HUDEP-2 (cell line): ENCODE data around the gene ANKRD29.
"Not testable (repeated sequence)": the region's sequence is repeated elsewhere in the genome, so short reads cannot be mapped to it uniquely, and the experiment has no call there.

Source experiments
- DNase-seq, 76 experiments: peaks; one replicate each; lab custom pipeline; 2025; ENCODE audit not compliant: unreplicated experiment in 76 of 76; lab: John Stamatoyannopoulos, UW

ANKRD29 gene

DNA sequence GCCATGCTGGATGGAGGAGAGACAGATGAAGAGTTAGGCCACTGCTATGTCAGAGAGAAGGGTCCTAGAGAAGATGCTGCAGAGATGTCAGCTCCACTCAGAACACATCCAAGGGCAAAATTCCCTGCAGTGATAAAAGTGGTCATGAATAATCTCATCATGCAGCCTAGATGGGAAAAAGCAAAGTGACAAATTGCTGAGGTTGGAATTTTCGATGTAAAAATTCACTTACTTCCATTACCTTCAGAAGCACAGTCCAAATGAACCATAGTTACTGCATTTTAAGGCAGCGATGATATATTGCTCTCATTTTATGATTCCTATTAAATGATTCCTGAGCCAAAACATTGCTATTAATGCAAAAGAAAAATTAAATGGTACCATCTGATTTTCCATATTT lies 16.4 kb downstream of the ANKRD29 start:
- DNase-seq = no peak

DNA sequence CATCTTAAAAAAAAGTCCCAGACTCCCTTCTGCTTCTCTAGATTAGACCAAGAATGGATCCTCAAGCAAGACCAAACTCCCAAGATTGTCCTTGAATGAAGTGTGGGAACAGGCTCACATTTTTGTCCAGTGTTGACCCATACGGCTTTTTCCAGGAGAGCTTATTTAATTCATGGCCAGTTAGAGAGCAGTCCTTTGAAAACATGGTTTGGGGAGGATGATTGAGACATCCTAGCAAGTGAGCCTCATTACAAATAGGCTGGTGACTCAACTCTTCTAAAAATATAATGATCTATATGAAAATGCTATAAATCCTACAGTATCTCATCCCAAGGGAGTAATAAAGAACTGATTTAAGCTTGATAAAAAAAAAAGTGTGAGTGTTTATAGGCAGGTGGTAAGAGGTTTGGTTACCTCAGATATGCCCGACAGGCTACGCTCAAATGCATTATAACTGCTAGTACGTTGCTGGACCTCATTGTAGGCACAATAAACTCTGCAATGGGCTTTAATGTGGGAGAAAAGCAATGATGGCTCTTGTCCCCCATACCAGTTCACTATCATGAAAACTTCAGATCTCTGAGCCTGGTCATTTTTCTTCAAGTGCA lies 17.0 kb downstream of the ANKRD29 start:
- DNase-seq = no peak

DNA sequence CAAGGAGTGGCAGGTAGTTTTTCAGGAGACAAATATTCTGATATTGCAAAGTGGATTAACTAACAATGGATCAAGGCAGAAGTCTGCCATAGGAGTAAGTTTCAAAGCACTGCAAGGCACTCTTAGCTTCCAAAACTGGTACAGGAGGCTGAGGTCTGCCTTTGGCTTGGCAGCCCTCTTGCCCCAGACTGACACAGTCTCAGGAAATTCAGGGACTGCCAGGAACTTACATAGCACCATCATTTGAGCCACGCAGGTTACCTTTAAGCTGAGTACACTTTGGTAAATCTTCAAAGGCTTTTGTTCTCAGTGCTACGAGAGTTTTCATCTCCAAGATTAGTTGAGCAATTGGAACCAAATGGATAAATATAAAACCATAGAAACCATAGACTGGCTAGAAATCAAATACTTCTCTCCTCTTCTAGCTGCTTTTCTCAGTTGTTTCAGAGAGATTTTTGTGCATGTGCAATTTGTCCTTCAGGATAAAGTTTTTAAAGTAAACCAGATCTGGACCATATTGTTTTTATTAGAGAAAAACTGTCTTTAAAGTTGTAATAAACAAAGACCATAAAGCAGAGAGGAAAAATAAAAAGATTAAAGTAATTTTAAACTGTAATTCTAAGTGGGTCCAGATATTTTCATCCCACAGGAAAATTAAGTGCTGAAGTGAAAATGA lies 18.8 kb downstream of the ANKRD29 start:
- no peak for DNase-seq

DNA sequence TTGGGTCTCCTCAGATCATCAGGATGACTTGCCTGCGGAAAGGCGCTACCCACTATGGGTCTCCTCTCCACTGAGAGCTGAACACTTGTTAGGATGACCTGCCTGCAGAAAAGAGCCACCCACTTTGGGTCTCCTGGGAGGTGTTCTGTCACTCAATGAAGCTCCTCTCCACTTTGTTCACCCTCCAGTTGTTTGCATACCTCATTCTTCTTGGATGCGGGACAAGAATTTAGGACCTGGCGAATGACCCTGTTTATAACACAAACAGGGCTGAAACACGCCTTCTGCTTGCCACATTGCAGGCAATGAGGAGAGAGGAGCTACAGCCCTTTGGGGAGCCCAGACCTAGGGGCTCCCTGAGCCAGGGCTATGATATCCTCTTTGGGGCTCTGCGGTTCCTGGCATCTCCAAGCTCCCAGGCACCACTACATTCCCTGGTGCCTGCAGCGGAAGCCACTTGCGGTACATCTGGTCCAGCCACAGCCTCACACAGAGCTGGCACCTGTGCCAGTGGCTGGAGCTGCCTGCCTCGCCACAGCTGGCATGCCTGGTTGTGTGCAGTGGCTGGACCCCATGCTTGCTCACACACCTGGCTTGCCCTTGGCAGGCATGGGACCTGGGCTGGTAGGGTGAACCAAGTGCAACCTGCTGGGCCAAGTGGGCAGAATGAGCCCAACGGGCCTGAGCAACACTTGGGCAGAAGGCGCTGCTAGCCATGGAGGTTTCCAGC lies 20.6 kb downstream of the ANKRD29 start:
- no peak for DNase-seq

DNA sequence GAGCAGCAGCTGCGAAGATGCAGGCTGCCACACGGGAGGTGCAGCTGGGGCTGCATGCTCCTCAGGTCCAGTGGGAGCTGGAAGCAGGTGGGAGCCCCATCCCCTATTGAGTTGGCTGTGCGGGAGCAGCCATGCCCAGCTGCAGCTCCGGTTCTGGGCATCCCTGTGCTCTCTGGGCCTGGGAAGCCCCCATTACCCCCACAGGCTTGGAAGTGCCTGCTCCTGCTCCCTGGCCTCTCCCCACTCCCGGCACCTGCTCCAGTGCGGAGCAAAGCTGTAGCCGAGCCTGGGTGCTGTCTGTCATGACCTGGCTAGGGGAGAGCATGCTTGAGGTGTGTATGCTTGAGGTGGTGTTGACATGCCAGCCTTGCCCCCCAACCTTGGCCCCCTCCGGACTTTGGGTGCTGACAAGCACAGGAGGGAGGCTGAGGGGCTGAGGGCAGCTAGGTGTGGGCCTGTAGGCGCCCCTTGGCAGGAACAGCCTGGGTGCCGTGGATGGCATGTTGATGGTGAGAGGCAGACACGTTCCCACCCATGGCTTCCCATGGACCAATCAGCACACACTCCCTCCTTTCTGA lies 21.5 kb downstream of the ANKRD29 start:
- no peak for DNase-seq

DNA sequence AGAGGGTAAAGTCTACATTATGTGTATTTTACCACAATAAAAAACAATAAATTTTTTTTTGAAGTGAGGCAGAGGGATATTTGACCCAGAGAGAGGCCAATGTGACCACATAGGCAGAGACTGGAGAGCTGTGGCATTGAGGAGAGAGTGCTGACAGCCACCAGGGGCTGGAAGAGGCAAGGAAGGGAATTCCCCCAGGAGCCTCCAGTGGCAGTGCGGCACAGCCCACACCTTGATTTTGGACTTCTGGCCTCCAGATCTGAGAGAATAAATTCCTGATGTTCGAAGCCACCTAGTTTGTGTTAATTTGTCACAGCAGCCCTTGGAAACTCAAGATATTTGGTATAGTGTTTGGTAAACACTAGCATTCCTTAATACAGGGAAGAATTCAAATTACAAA lies 22.7 kb downstream of the ANKRD29 start:
- no peak for DNase-seq

DNA sequence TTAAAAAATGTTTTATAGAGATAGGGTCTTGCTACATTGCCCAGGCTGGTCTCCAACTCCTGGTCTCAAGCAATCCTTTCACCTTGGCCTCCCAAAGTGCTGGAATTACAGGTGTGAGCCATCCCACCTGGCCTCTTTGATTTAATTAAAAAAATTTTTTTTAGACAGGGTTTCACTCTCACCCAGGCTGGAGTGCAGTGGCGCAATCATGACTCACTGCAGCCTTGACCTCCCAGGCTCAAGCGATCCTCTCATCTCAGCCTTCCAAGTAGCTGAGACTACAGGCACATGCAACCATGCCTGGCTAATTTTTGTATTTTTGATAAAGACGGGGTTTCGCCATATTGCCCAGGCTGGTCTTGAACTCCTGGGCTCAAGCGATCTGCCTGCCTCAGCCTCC lies 26.3 kb downstream of the ANKRD29 start:
- not testable (repeated sequence) for DNase-seq

DNA sequence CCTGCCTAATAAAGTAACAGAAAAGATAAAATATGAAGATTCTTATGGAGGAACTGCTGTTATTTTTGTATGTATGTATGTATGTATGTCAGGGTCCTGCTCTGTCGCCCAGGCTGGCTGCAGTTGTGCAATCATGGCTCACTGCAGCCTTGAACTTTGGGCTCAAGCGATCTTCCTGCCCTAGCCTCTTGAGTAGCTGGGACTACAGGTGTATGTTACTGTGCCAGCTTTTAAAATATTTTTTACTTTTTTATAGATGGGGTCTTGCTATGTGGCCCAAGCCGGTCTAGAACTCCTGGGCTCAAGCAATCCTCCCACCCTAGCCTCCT lies 26.7 kb downstream of the ANKRD29 start:
- no peak for DNase-seq

DNA sequence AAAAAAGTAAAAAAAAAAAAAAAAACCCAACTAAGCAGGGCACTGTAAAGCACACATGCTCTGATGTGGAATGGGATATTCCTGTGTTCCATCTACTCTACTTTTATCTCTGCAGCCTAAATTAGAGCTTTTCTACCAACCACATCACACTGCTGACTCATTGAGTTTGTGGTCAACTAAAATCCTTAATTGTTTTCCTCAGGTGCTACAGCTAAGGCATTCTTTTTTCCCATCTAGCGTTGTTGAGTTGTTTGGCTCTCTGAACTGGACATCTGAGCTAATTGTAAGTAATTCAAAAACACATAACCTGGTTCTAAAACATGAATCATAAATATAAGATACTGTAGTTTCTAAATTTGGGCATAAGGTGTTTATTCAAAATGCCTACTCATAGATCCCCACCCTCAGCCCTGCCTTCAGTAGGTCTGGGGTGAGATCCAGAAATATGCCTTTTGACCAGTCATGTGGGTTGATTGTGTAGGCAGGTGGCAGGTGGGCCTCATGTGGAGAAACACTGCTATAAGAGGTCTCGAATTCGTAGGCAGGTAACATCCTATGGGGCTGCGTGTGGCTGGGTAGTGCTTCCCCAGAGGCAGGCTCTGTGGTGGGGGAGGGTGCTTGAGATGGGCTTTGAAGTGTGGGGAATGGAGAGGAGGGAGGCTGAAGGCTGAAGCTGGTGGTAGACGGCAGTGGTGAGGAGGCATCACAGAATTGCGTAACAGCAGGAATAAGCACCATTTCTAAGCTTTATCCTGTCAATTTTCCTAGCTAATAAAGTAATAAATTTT lies 27.2 kb downstream of the ANKRD29 start:
- DNase-seq = no peak

DNA sequence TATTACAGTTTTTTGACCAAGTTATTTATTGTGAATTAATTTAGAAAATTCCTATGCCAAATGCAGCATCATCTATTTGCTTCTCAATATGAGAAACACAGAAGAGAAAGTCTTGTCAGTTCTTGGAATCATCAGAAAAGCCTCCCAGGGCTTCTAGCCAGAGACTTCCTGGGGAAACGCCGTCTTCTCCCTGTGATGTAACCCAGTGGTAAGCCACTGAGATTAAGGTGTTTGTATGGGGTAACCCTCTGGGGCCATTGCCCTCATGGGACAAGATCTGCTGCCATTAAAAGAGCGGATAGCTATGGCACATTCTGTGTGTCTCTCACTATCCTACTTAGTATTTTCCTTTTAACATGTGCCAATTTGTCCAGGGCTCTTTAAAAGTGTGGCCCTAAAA lies 28.0 kb downstream of the ANKRD29 start:
- no peak for DNase-seq

DNA sequence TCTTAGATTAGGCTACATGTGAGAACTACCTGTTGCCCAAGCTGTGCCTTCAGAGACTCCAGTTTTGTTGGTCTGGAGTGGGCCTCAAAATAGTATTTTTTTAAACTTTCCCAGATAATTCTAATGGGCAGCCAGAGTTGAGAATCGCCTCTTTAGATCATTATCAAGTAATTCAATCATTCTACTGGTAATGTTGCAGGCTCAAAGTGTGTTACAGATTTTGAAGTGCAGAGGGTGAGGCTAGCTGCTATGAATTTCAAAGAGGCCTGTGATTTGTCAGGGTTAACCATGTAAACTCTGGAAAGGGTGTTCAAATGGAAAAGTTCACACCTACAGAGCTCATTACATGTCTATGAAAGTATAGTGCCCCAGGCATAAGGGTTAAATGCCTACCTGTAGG lies 30.1 kb downstream of the ANKRD29 start:
- DNase-seq = no peak

DNA sequence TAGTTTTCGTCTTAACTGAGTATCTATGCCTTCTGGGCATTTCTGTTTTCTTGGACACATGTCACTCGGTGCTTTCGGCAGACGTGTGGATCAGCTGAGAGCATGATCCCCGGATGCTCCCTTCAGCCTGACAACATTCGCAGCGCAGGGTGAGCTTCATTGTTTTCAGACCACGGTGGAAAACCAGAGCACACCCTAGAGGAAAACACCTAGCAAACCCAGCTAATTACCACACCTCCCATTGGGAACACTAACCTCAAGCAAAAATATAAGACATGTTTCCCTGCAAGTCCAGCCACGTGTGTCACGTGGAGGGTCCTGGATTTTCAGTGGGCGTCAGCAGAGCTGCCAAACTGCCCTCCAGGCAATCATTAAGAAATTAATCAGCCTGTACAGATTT lies 31.0 kb downstream of the ANKRD29 start:
- peak in 1 of 76 experiments; percentile 3 for DNase-seq

DNA sequence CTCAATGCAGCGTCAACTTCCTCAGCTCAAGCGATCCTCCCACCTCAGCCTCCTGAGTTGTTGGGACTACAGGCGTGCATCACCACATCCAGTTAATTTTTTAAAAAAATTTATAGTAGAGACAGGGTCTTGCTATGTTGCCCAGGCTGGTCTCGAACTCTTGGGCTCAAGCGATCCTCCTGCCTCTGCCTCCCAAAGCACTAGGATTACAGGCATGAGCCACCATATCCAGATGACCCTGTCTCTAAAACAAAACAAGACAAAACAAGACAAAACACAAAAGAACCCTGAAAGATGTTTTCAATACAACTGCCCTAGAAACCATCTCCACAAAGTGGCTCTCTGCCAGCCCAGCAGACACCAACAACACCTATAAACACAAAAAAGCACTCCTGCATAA lies 31.4 kb downstream of the ANKRD29 start:
- DNase-seq = no peak

DNA sequence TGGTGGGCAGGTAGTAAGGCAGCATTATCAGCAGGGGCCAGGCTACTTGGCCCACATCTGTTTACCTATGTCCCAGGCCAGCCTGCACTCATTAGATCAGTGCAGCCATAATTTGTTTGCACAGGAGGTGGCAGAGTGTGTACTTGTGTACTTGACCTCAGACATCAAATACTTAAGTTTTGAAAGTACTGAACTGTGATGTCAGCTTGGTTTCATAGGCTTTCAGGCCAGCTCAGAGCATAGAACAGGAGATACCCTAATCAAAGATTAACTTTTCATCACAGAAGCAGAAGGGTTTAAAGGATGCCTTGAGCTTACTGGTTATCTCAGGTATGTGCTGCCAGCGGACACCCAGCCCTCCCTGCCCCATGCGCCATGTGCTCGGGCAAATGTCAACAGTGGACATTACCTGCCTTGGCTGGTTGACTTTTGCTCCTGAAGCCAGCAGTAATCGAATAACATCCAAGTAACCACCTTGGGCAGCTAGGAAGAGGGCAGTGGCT lies 33.2 kb downstream of the ANKRD29 start:
- no peak for DNase-seq

DNA sequence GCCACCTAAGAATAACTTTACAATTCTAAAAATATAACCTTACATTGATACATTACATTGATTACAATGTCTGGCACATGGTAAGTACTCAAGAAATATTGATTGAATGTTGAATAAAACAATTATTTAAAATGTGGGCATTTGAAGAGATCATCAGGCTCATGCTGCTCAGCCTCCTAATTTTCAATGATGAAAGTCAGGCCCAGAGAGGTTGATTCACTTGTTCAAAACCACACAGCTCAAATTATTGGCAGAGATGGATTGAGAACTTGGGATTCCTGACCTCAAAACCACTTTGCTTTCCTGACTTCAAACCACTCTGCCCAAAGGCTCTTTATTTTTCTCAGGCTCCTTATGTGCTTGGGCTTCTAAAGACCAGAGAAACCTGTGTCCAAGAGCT lies 34.7 kb downstream of the ANKRD29 start:
- no peak for DNase-seq

DNA sequence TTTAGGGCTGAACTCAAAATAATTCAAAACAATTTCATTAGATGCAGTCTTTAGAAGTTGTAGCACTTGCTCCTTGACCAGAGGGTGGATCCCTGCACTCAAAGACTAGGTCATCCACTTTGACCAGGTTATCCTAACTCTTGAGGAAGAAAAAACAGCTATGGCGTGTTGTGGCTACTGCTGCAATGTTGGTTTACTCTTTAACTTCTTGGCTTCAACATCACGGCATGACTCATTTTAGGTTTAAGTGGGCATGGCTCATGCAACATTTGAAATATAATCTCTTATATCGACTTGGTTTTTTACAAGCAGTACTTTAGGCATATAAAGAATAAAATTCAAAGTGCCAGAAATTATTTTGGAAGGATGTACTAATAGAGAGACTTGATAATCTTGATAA lies 35.4 kb downstream of the ANKRD29 start:
- DNase-seq = no peak

DNA sequence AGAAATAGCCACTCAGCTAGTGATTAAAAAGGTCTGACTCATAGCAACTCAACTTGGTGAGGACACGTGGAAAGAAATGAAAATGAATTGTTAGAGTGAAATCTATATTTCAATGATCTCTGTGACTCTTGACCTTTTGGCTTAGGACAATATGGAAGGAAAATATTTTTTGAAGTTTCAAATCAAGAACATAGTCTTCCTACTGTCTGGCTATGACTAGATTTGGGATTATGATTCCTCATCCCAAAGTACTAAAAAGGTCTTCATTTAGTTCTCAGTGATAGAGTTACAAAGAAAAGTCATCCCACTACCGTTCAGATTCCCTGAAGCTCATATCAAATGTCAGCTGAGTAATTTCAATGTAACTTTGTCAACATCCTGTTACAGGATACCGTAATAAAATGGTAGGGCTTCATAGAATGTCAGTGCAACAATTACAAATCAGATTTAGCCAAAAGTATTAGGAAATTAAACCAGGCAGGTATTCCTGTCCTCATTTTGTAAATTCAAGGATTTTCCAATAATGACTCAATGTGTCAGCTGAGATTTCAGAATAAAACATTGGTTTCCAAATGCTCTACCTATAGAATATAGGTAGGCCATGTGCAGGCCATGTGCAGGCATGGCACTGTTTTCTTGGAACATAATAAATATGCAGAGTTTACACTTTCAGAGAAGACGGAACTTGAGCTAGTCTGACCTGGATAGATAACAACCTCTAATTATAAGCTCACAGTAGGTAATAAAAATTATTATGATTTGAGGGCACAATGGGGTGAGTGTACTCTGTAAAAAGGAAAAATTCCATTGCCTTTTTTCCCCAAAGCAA lies 36.0 kb downstream of the ANKRD29 start:
- DNase-seq = no peak

DNA sequence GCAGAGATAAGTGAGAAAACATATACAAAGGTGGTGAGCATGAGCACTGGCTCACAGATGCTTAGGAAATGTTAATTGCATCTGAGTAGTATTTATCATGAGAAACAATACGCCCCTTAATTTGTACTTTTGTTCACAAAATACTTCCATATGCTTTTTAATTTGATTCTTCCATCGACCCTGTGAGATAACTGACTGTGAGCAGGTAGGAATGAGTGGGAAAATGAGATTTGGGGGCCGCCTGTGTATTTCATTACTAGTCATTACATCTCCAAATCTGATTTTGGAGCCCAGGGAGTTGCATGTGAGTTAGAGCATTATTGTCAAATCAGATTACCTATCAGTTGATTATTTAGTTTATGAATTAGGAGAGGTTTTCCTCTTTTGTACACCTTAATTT lies 39.7 kb downstream of the ANKRD29 start:
- DNase-seq = no peak

DNA sequence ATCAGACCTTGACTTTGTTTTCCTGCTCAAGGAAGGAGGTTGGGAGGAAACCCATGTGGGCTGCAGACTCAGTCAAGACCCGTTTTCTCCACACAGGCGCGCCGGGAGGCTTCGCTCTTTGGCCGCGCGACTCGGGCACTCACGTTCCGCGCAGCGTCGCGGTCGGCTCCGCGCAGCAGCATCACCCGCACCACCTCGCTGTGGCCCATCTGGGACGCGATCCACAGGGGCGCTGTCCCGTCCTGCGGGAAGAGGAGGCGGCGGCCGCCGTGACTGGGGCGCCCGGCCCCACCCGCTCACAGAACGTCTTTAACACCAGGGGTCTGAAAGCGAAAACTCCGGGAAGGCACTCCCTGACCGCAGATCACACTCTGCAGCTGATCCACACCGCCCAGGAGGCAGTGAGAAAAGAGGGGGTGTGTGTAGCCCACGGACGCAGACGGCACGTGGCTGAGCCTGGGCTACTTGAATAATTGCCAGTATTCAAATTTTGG lies 43.3 kb downstream of the ANKRD29 start:
- no peak for DNase-seq

DNA sequence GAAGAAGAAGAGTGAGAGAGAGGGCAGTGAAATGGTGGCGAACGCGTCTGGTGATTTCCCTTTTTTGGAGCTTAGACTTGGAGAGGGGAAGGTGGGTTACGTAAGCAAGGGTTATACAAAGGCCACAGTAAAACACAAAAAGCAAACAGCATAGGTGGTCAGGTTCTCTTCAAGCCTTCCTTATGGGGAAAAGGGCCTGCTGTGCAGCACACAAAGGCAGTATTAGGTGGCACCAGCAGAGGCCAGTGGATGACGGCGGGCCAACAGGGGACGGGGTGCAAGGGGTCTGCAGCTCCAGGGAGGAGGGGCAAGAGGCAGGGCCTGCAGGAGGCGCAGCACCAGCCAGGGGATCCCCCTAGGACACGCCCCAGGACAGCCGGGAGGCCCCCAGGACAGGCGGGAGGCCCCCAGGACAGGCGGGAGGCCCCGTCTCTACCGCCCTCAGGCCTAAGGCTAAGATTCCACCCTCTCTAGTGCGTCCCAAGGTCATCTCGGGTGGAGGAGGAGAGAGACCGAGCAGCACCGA lies 43.8 kb downstream of the ANKRD29 start:
- DNase-seq = no peak
